HFF-Myc (cell line): ENCODE measurements around the gene STON2.

Experiments used
- DNase-seq: peaks from one replicate; pipeline ENCODE4 v3.0.0-alpha.2; 2011; ENCODE audit warnings: low read depth; ENCODE audit errors: extremely low read depth
- H3K4me3 ChIP-seq: replicated peaks from 2 replicates; pipeline ENCODE4 v1.5.1; 2011; ENCODE audit warnings: low read depth, mild to moderate bottlenecking, control low read depth, low read length
- TF ChIP-seq, protein P1 (sequence below): IDR thresholded peaks from 2 replicates; pipeline ENCODE4 v1.5.1; 2012; ENCODE audit warnings: mild to moderate bottlenecking, low read depth, low read length, control low read depth; ENCODE audit errors: missing control alignments

The STON2 gene

DNA sequence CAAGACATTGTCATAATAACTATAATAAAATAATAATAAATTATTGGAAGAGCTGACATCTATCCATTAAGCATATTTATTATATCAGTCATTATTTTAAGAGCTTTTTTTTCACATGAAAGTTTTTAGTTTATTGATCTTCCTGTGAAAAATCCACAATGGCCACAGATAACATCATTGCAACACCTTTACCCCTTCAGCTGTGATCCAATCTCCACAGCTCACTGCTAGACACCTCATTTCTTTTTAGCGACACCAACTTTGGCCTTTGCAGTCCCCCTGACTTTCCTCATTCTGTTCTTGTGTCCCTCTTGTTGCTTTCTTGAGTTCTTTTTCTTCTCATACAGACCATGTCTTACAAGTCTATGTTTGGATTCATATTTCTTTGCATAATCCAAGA lies 67.4 kb downstream of the STON2 start:
- no peak overlapping the region for H3K4me3 ChIP-seq
- no peak for DNase-seq
- TF ChIP-seq, protein P1, sequence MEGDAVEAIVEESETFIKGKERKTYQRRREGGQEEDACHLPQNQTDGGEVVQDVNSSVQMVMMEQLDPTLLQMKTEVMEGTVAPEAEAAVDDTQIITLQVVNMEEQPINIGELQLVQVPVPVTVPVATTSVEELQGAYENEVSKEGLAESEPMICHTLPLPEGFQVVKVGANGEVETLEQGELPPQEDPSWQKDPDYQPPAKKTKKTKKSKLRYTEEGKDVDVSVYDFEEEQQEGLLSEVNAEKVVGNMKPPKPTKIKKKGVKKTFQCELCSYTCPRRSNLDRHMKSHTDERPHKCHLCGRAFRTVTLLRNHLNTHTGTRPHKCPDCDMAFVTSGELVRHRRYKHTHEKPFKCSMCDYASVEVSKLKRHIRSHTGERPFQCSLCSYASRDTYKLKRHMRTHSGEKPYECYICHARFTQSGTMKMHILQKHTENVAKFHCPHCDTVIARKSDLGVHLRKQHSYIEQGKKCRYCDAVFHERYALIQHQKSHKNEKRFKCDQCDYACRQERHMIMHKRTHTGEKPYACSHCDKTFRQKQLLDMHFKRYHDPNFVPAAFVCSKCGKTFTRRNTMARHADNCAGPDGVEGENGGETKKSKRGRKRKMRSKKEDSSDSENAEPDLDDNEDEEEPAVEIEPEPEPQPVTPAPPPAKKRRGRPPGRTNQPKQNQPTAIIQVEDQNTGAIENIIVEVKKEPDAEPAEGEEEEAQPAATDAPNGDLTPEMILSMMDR: no peak

DNA sequence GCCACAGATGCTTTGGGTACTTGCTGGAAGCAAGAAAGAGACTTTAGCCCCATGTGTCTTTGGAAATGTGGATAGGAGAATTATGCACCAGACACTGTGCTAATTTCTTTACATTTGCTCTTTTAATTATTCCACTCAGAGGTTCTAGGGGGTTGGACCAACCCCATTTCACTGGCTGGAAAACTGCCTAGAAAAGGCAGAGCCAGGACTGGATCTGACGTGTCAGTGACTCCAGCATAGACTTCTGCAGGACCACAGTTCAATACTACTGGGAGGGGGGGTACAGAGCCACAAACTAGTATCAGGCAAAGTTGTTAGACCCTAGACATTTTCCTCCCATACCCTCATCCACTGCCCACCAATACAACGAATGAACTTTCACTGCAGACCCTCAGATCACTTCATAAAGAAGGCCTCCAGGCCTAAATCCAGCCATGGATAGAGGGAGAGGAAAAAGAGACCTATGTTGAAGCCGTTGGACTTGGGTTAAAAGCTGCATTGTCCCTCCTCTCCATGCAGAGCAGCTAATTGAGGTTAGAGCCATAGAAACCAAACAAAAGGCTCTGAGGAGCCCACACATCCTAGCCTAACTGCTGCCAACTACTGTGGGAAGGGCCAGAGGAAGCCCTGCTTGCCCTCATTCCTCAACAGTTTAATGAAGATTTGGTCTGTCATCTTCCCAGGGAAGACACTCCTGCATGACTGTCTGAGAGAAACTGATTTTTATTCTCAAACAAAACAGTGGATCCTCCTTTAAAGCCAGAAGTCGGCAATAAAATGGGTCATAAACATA lies 68.7 kb downstream of the STON2 start:
- TF ChIP-seq, protein P1: no peak
- H3K4me3 ChIP-seq: no peak overlapping the region
- no peak for DNase-seq

DNA sequence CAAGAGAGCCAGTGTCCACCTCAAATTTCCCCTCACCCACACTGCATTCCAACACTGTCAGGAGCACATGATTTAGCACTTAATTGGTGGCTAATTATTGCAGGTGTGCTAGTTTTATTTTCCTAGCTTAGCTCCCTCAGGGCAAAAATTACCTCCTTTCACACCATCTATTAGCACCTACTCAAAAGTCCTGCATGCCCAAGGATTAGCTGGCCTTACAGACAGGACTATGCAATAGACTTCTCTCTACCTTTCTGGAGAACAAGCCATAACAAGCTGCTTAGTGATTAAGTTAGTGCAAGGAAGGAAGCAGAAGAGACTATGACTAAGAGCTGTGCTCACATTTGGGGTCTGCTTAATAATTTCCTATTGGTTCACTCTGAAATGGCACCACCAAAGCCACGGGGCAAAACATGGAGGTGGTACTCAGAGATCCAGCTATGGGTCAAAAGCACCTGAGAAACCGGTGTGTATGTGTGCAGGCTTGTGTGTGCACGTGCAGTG lies 69.5 kb downstream of the STON2 start:
- H3K4me3 ChIP-seq: no peak overlapping the region
- TF ChIP-seq, protein P1: no peak
- DNase-seq: no peak

DNA sequence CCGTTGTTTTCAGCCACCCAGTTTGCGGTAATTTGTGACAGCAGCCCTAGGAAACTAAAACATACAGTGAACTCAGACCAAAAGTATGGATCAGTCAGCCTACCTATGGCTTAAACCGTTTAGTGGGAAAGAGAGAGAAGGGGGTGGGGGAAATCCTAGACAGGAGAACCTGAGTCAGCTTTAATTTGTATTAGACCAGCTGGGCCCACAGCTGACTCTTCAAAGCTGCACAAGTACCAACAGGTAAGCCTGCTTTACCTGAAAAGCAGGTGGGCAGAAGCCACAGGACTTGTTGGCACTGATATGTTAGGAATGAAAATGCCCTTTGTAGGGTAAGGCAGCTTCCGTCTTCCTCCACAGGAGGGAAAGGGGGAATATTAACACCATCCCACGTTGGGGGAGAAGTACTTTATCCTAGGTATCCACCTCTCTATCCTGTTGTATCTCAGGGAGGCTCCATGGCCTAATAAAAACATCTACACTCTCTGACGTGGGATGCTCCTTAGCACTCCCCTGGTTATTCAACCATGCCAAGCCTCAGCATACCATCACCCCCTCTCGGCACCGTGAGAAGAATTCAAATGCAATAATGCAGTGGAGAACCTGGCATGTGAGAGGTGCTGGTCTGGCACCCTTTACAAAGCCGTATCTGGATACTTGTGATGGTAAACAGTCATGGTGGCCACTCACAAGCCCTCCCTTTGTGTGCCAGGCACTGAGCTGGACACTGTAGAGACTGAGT lies 70.3 kb downstream of the STON2 start:
- TF ChIP-seq, protein P1: no peak
- H3K4me3 ChIP-seq: no peak overlapping the region
- no peak for DNase-seq

DNA sequence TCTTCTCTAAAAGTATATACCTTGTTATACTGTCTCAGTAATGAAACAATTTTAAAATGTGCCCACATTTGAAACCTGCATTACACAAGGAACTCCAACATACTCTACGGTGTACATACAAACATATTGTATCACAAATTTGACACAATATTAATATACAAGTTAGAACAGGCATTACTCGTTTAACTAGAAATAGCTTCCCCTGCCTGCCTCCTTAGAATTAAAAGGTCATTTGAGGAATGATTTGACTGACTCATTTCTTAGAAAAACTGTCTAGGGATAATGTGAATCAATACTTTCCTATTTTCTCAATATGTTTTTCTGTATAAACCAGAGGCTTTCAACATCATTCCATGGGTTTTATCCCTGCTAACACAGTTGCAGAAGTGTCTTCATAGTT lies 73.7 kb downstream of the STON2 start:
- no peak for DNase-seq
- TF ChIP-seq, protein P1: no peak
- H3K4me3 ChIP-seq: no peak overlapping the region

DNA sequence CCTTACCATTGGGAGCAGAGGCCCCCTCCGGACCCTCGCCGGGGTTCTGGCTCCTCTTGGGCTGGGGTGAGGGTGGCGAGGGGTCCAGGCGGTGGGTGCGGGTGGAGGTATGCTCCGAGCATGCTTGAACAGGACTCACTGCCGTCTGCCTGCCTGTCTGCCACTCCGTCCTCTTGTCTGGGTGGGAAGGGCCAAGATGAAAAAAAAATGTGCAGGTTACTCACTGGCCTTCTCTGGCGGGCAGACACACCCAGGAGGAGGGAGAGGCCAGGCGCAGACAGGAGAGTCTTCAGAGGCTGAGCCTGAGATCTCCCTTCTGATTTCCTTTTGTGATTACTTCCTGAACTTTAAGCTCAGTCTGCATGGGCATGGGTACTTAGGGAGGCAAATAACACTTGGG lies 76.1 kb downstream of the STON2 start:
- DNase-seq: no peak
- TF ChIP-seq, protein P1: no peak
- H3K4me3 ChIP-seq: no peak overlapping the region
